ENCODE data around the gene ONECUT3.

DNA sequence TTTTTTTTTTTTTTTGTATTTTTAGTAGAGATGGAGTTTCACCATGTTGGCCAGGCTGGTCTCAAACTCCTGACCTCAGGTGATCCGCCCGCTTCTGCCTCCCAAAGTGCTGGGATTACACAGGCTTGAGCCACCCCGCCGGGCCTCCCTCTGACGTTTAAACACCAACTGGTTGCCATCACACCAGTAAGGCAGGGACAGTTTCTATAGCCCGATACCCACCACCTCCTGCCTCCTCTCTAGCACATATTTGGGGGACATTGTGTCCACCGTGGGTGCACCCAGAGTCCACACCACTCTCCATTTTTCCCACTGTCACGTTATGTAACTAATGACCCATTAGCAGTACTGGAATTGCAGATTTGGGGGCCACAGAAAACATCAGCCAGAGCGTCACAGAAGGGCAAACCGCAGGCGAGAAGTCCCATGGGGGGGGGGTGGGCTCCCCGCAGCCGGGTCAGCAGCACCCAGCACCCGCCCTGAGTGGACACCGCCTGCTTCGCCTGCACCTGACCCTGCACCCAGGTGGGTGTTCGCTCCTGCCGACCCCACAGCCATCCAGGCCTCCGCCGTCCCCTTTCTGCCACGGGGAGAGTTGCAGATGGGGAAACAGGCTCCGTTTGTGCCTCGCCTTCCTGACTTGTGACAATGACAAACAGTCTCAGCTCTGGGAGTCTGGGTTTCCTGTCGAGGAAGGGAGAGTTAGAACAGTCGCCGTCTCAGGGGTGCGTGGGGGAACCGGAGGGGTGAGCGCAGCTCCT is 3.6 kb downstream of the ONECUT3 start:
- TF ChIP-seq, protein P1, sequence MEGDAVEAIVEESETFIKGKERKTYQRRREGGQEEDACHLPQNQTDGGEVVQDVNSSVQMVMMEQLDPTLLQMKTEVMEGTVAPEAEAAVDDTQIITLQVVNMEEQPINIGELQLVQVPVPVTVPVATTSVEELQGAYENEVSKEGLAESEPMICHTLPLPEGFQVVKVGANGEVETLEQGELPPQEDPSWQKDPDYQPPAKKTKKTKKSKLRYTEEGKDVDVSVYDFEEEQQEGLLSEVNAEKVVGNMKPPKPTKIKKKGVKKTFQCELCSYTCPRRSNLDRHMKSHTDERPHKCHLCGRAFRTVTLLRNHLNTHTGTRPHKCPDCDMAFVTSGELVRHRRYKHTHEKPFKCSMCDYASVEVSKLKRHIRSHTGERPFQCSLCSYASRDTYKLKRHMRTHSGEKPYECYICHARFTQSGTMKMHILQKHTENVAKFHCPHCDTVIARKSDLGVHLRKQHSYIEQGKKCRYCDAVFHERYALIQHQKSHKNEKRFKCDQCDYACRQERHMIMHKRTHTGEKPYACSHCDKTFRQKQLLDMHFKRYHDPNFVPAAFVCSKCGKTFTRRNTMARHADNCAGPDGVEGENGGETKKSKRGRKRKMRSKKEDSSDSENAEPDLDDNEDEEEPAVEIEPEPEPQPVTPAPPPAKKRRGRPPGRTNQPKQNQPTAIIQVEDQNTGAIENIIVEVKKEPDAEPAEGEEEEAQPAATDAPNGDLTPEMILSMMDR (IDR thresholded peaks at IDR 0.05; ENCODE audit: extremely low read depth in 1 of 2, insufficient read depth in 1 of 2, low read depth in 1 of 2, low read length in 2 of 2) = no peak
- TF ChIP-seq EZH2 (IDR thresholded peaks at IDR 0.05; ENCODE audit: borderline replicate concordance, low read depth, low read length, severe bottlenecking) (no peak), MAX (IDR thresholded peaks at IDR 0.05; ENCODE audit: insufficient read depth, insufficient read length) (no peak), JUN (IDR thresholded peaks at IDR 0.05; ENCODE audit: borderline replicate concordance, insufficient read depth, insufficient read length, low read depth) (no peak), POLR2AphosphoS5 (IDR thresholded peaks at IDR 0.05; ENCODE audit: insufficient read depth, low read depth, low read length) (no peak)
